Mesenchymal stem cell (in vitro differentiated cells and primary cell): ENCODE measurements around the gene RYK.
"Not testable (repeated sequence)": the region's sequence is repeated elsewhere in the genome, so short reads cannot be mapped to it uniquely, and the experiment has no call there.

Source experiments
- DNase-seq: peaks from one replicate; pipeline ENCODE4 v3.0.0-alpha.2; 2013
- H2AFZ ChIP-seq: one replicate; pipeline ENCODE4 v1.6.1; 2013; ENCODE audit warnings: low read depth, mild to moderate bottlenecking, control low read depth, inconsistent platforms, low read length, moderate library complexity
- H2AK5ac ChIP-seq: 2 replicates; pipeline ENCODE4 v1.6.1; 2013; ENCODE audit warnings: low read length, moderate library complexity, mild to moderate bottlenecking, inconsistent platforms; ENCODE audit not compliant: severe bottlenecking
- H2BK120ac ChIP-seq: one replicate; pipeline ENCODE4 v1.6.1; 2013; ENCODE audit warnings: low read depth, mild to moderate bottlenecking, inconsistent platforms, low read length, moderate library complexity
- H2BK12ac ChIP-seq, 2 experiments: one replicate each; pipeline ENCODE4 v1.6.1; 2013; ENCODE audit warnings: inconsistent platforms in 2 of 2, low read length in 2 of 2, mild to moderate bottlenecking in 2 of 2, moderate library complexity in 2 of 2, control low read depth in 1 of 2
- H2BK15ac ChIP-seq: one replicate; pipeline ENCODE4 v1.6.1; 2013; ENCODE audit warnings: mild to moderate bottlenecking, low read depth, inconsistent platforms; ENCODE audit not compliant: poor library complexity, severe bottlenecking
- H2BK5ac ChIP-seq: 2 replicates; pipeline ENCODE4 v1.6.1; 2013; ENCODE audit warnings: low read depth, mild to moderate bottlenecking, low read length, control low read depth, inconsistent platforms; ENCODE audit not compliant: poor library complexity, severe bottlenecking
- H3K14ac ChIP-seq, 2 experiments: one replicate each; pipeline ENCODE4 v1.6.1; 2013; ENCODE audit warnings: inconsistent platforms in 2 of 2, low read length in 2 of 2, control low read depth in 1 of 2, mild to moderate bottlenecking in 1 of 2, moderate library complexity in 1 of 2
- H3K18ac ChIP-seq, 2 experiments: one replicate each; pipeline ENCODE4 v1.6.1; 2013; ENCODE audit warnings: inconsistent platforms in 2 of 2, low read length in 2 of 2, control low read depth in 1 of 2, low read depth in 1 of 2, mild to moderate bottlenecking in 1 of 2
- H3K23ac ChIP-seq, 2 experiments: one replicate each; pipeline ENCODE4 v1.6.1; 2013; ENCODE audit warnings: inconsistent platforms in 2 of 2, low read length in 2 of 2, mild to moderate bottlenecking in 2 of 2, moderate library complexity in 2 of 2, control low read depth in 1 of 2
- H3K27ac ChIP-seq: 2 replicates; pipeline ENCODE4 v1.5.1; 2013; ENCODE audit warnings: mild to moderate bottlenecking, moderate library complexity, low read length, control low read depth, inconsistent platforms; ENCODE audit not compliant: poor library complexity, severe bottlenecking
- H3K27me3 ChIP-seq, 2 experiments: 2 replicates each; pipeline versions ENCODE4 v1.6.1 to v1.7.0; 2013; ENCODE audit warnings: low read length in 2 of 2, mild to moderate bottlenecking in 2 of 2, moderate library complexity in 2 of 2, control low read depth in 1 of 2, inconsistent platforms in 1 of 2; ENCODE audit not compliant: control insufficient read depth in 1 of 2, insufficient read depth in 1 of 2
- H3K36me3 ChIP-seq, 2 experiments: 2 replicates each; pipeline versions ENCODE4 v1.6.1 to v1.7.0; 2013; ENCODE audit warnings: low read length in 2 of 2, control low read depth in 1 of 2, inconsistent platforms in 1 of 2, low read depth in 1 of 2, mild to moderate bottlenecking in 1 of 2; ENCODE audit not compliant: insufficient read depth in 2 of 2, control insufficient read depth in 1 of 2
- H3K4ac ChIP-seq, 2 experiments: one replicate each; pipeline ENCODE4 v1.6.1; 2013; ENCODE audit warnings: inconsistent platforms in 2 of 2, low read length in 2 of 2, mild to moderate bottlenecking in 2 of 2, moderate library complexity in 2 of 2, control low read depth in 1 of 2, low read depth in 1 of 2
- H3K4me1 ChIP-seq: 2 replicates; pipeline ENCODE4 v1.6.1; 2013; ENCODE audit warnings: low read depth, low read length, control low read depth; ENCODE audit not compliant: control insufficient read depth, insufficient read depth
- H3K4me2 ChIP-seq: 2 replicates; pipeline ENCODE4 v1.6.1; 2013; ENCODE audit warnings: low read length, mild to moderate bottlenecking, inconsistent platforms; ENCODE audit not compliant: poor library complexity, severe bottlenecking
- H3K4me3 ChIP-seq, 2 experiments: 2 replicates each; pipeline versions ENCODE4 v1.5.1 to v1.7.0; 2013; ENCODE audit warnings: low read length in 2 of 2, mild to moderate bottlenecking in 2 of 2, control low read depth in 1 of 2, low read depth in 1 of 2; ENCODE audit not compliant: insufficient read depth in 1 of 2
- H3K79me1 ChIP-seq: replicated peaks from 2 replicates; pipeline ENCODE4 v1.6.1; 2013; ENCODE audit warnings: mild to moderate bottlenecking, control low read depth, low read length, inconsistent platforms; ENCODE audit not compliant: poor library complexity, severe bottlenecking
- H3K9ac ChIP-seq: 2 replicates; pipeline ENCODE4 v1.7.0; 2013; ENCODE audit warnings: mild to moderate bottlenecking, low read length, moderate library complexity
- H3K9me3 ChIP-seq: 2 replicates; pipeline ENCODE4 v1.7.0; 2013; ENCODE audit warnings: mild to moderate bottlenecking, low read length; ENCODE audit not compliant: control insufficient read depth
- H4K8ac ChIP-seq: one replicate; pipeline ENCODE4 v1.6.1; 2013; ENCODE audit warnings: inconsistent platforms, mild to moderate bottlenecking, low read length, moderate library complexity
- H4K91ac ChIP-seq: one replicate; pipeline ENCODE4 v1.6.1; 2013; ENCODE audit warnings: mild to moderate bottlenecking, low read length, inconsistent platforms
- WGBS: methylation state at CpG from one replicate; pipeline ENCODE4 v1.1.7; 2013; ENCODE audit warnings: mixed read lengths; 5-methylcytosine and 5-hydroxymethylcytosine counted together

The RYK gene

GRCh38 chr3:134279466-134279865 lies 28.8 kb upstream of the RYK start:
- no peaks in the 10 kb centered on the region for H3K79me1 ChIP-seq
- peaks cover 5% of the 10 kb centered on the region for H3K4me1 ChIP-seq
- H2AK5ac ChIP-seq: peak overlapping the region; percentile 9
- no peak overlapping the region for H2AFZ ChIP-seq
- H3K4ac ChIP-seq: no peak overlapping the region
- H3K18ac ChIP-seq: no peak overlapping the region
- H3K36me3 ChIP-seq: no peaks in the 10 kb centered on the region
- H3K9ac ChIP-seq: no peak overlapping the region
- H2BK12ac ChIP-seq: no peak overlapping the region
- H4K91ac ChIP-seq: no peak overlapping the region
- H3K14ac ChIP-seq: no peak overlapping the region
- WGBS: 89% methylated on average over 2 of the region's 2 CpGs
- no peak overlapping the region for H3K23ac ChIP-seq
- peak overlapping the region; percentile 59 for H3K27ac ChIP-seq
- H3K4me2 ChIP-seq: no peak overlapping the region
- DNase-seq: no peak
- no peak overlapping the region for H3K4me3 ChIP-seq
- H4K8ac ChIP-seq: no peak overlapping the region
- H3K9me3 ChIP-seq: no peaks in the 10 kb centered on the region
- no peak overlapping the region for H2BK15ac ChIP-seq
- no peak overlapping the region for H2BK120ac ChIP-seq
- no peak overlapping the region for H2BK5ac ChIP-seq
- H3K27me3 ChIP-seq: no peaks in the 10 kb centered on the region

GRCh38 chr3:134277066-134277660 lies 26.5 kb upstream of the RYK start:
- no peak overlapping the region for H2BK12ac ChIP-seq
- no peaks in the 10 kb centered on the region for H3K27me3 ChIP-seq
- no peak overlapping the region for H3K14ac ChIP-seq
- no peaks in the 10 kb centered on the region for H3K9me3 ChIP-seq
- no peak overlapping the region for H3K9ac ChIP-seq
- peaks cover 5% of the 10 kb centered on the region for H3K4me1 ChIP-seq
- H2AK5ac ChIP-seq: no peak overlapping the region
- H3K4ac ChIP-seq: no peak overlapping the region
- no peak overlapping the region for H4K8ac ChIP-seq
- H2BK120ac ChIP-seq: no peak overlapping the region
- H2AFZ ChIP-seq: no peak overlapping the region
- H3K27ac ChIP-seq: no peak overlapping the region
- H2BK15ac ChIP-seq: no peak overlapping the region
- no peak overlapping the region for H4K91ac ChIP-seq
- no peak overlapping the region for H3K4me3 ChIP-seq
- no peak overlapping the region for H3K4me2 ChIP-seq
- no peak overlapping the region for H3K23ac ChIP-seq
- 49% methylated on average over 2 of the region's 3 CpGs for WGBS
- no peaks in the 10 kb centered on the region for H3K36me3 ChIP-seq
- H2BK5ac ChIP-seq: no peak overlapping the region
- DNase-seq: no peak
- no peaks in the 10 kb centered on the region for H3K79me1 ChIP-seq
- H3K18ac ChIP-seq: no peak overlapping the region

GRCh38 chr3:134276086-134276485 lies 25.4 kb upstream of the RYK start:
- Histone ChIP-seq H3K18ac (no peak overlapping the region), H3K79me1 (no peaks in the 10 kb centered on the region), H2AK5ac (no peak overlapping the region), H3K23ac (no peak overlapping the region), H3K36me3 (no peaks in the 10 kb centered on the region), H4K8ac (no peak overlapping the region), H4K91ac (no peak overlapping the region), H3K4me2 (no peak overlapping the region), H2BK120ac (no peak overlapping the region), H2BK15ac (no peak overlapping the region), H3K4ac (no peak overlapping the region), H3K27me3 (no peaks in the 10 kb centered on the region), H2BK5ac (no peak overlapping the region), H3K27ac (no peak overlapping the region), H3K9me3 (no peaks in the 10 kb centered on the region), H2BK12ac (no peak overlapping the region), H3K4me3 (no peak overlapping the region), H3K14ac (no peak overlapping the region), H2AFZ (no peak overlapping the region), H3K4me1 (peaks cover 5% of the 10 kb centered on the region), H3K9ac (no peak overlapping the region)
- DNase-seq: no peak
- 61% methylated on average over 2 of the region's 3 CpGs for WGBS

- H3K27me3 ChIP-seq, H4K8ac ChIP-seq, H3K79me1 ChIP-seq, H3K23ac ChIP-seq, DNase-seq, H3K4me2 ChIP-seq, H2BK5ac ChIP-seq, H3K27ac ChIP-seq, H3K9ac ChIP-seq, H2AFZ ChIP-seq, H3K14ac ChIP-seq, H4K91ac ChIP-seq, H3K18ac ChIP-seq, H3K4me1 ChIP-seq, H2BK15ac ChIP-seq, H3K9me3 ChIP-seq, H3K4me3 ChIP-seq, H2AK5ac ChIP-seq, H3K4ac ChIP-seq, H3K36me3 ChIP-seq, H2BK120ac ChIP-seq, H2BK12ac ChIP-seq: not testable (repeated sequence)
Measured at GRCh38 chr3:134275110-134275509, 24.5 kb upstream of the RYK start.
